ENCODE measurements around the gene LYPD6B. TPM values are rescaled to one million over a fixed set of nuclear protein-coding genes. Genes with fewer than 3 reads are reported as not detected.
A peak's percentile ranks its signal among the peaks of the same experiment; 100 is the strongest.

LYPD6B gene
- polyA plus RNA-seq, 4 donors = 23.6 to 33.1 (median 31.7) TPM

GRCh38 chr2:149184991-149185390 lies 146.5 kb downstream of the LYPD6B start:
- no peak for DNase-seq (ENCODE audit: low read depth in 4 of 4, low spot score in 2 of 4)

- DNase-seq (ENCODE audit: low read depth in 4 of 4, low spot score in 2 of 4) = no peak
These were observed 147.5 kb downstream of the LYPD6B start for GRCh38 chr2:149185942-149186490.

- no peak for DNase-seq (ENCODE audit: low read depth in 4 of 4, low spot score in 2 of 4)
These were observed 148.6 kb downstream of the LYPD6B start for GRCh38 chr2:149187057-149187456.

- no peak for DNase-seq (ENCODE audit: low read depth in 4 of 4, low spot score in 2 of 4)
These were observed 149.8 kb downstream of the LYPD6B start for GRCh38 chr2:149188291-149188690.

GRCh38 chr2:149189769-149190168 lies 151.3 kb downstream of the LYPD6B start:
- no peak for DNase-seq (ENCODE audit: low read depth in 4 of 4, low spot score in 2 of 4)

GRCh38 chr2:149191915-149192314 lies 153.4 kb downstream of the LYPD6B start:
- DNase-seq (ENCODE audit: low read depth in 4 of 4, low spot score in 2 of 4) = no peak

- DNase-seq (ENCODE audit: low read depth in 4 of 4, low spot score in 2 of 4) = no peak
These were observed 153.9 kb downstream of the LYPD6B start for GRCh38 chr2:149192427-149192826.

- no peak for DNase-seq (ENCODE audit: low read depth in 4 of 4, low spot score in 2 of 4)
These were observed 161.6 kb downstream of the LYPD6B start for GRCh38 chr2:149200109-149200520.

- no peak for DNase-seq (ENCODE audit: low read depth in 4 of 4, low spot score in 2 of 4)
These were observed 166.2 kb downstream of the LYPD6B start for GRCh38 chr2:149204686-149205085.

- DNase-seq (ENCODE audit: low read depth in 4 of 4, low spot score in 2 of 4) = no peak
These were observed 166.6 kb downstream of the LYPD6B start for GRCh38 chr2:149205143-149205542.

GRCh38 chr2:149213764-149214493 lies 175.4 kb downstream of the LYPD6B start:
- DNase-seq (ENCODE audit: low read depth in 4 of 4, low spot score in 2 of 4) = no peak

GRCh38 chr2:149218497-149218896 lies 180.0 kb downstream of the LYPD6B start:
- DNase-seq (ENCODE audit: low read depth in 4 of 4, low spot score in 2 of 4) = no peak

- no peak for DNase-seq (ENCODE audit: low read depth in 4 of 4, low spot score in 2 of 4)
These were observed 181.4 kb downstream of the LYPD6B start for GRCh38 chr2:149219856-149220255.

- no peak for DNase-seq (ENCODE audit: low read depth in 4 of 4, low spot score in 2 of 4)
These were observed 182.5 kb downstream of the LYPD6B start for GRCh38 chr2:149221002-149221401.

GRCh38 chr2:149221898-149222297 lies 183.4 kb downstream of the LYPD6B start:
- DNase-seq (ENCODE audit: low read depth in 4 of 4, low spot score in 2 of 4) = peak in 1 of 4 donors; percentile 41

GRCh38 chr2:149223472-149224095 lies 185.1 kb downstream of the LYPD6B start:
- DNase-seq (ENCODE audit: low read depth in 4 of 4, low spot score in 2 of 4) = no peak

GRCh38 chr2:149224543-149224942 lies 186.0 kb downstream of the LYPD6B start:
- DNase-seq (ENCODE audit: low read depth in 4 of 4, low spot score in 2 of 4) = no peak

- DNase-seq (ENCODE audit: low read depth in 4 of 4, low spot score in 2 of 4) = no peak
These were observed 186.9 kb downstream of the LYPD6B start for GRCh38 chr2:149225446-149225845.

- DNase-seq (ENCODE audit: low read depth in 4 of 4, low spot score in 2 of 4) = no peak
These were observed 188.3 kb downstream of the LYPD6B start for GRCh38 chr2:149226790-149227189.

- DNase-seq (ENCODE audit: low read depth in 4 of 4, low spot score in 2 of 4) = no peak
These were observed 197.4 kb downstream of the LYPD6B start for GRCh38 chr2:149235816-149236375.

GRCh38 chr2:149236410-149236809 lies 197.9 kb downstream of the LYPD6B start:
- DNase-seq (ENCODE audit: low read depth in 4 of 4, low spot score in 2 of 4) = no peak

GRCh38 chr2:149246186-149246585 lies 207.7 kb downstream of the LYPD6B start:
- DNase-seq (ENCODE audit: low read depth in 4 of 4, low spot score in 2 of 4) = no peak
